ENCODE measurements around the gene KLHL3. TPM values are rescaled to one million over a fixed set of nuclear protein-coding genes. Genes with fewer than 3 reads are reported as not detected.

Gene KLHL3
- total RNA-seq, 5 donors from 2014 or later (not counting 1 experiment from before 2014, with no cell fraction given) = 15.1 to 28.0 (median 26.5) TPM

DNA sequence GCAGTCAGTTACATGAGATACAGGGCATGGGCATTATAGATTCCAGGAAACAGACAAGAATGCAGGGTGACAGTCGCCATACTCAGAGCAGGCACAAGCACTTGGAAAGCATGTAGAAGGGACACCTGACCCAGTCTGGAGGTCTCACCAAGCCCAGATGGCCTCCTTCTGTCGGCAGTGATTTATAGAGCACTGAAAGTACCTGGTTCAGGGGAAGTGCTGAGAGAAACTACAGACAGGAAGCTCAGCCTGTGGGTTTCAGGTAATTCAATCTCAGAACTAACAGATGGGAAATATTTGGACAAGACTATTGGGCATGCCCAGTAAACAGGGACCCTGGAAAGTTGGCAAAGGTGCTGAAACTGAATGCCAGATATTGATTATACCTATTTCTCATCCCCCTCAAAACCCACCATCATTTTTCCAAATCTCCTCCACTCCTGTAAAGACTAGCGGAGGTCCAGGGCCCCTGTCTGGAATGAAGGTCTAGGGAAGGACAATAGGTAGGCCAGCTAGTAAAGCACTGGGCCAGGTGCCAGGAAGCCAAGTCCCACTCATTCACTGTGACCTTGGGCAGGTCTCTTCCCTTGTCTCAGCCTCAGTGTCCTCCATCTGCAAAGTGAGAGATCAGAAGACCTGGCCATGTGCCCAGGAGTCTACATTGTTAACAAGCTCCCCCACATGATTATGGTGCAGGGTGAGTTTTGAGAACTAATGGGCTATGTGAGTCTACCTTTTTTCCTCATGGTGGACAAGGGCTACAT lies 26.9 kb downstream of the KLHL3 start:
- Histone ChIP-seq H3K27me3 (replicated peaks in 1 of 2; ENCODE audit: control insufficient read depth in 2 of 2, extremely low read depth in 1 of 2, insufficient read depth in 2 of 2, low read length in 1 of 2) (no peaks in the 10 kb centered on the region), H3K27ac (ENCODE audit: low read length) (no peak overlapping the region), H3K4me3 (ENCODE audit: control insufficient read depth in 1 of 2, extremely low read depth in 1 of 2, low read length in 1 of 2) (no peak overlapping the region), H3K4me1 (ENCODE audit: control insufficient read depth in 1 of 2, extremely low read depth in 1 of 2, insufficient read depth in 2 of 2, low read length in 2 of 2) (peaks cover 0 to 2% of the 10 kb centered on the region in 2 experiments), H3K9me3 (peaks cover 3% of the 10 kb centered on the region), H3K36me3 (ENCODE audit: control insufficient read depth in 2 of 2, extremely low read depth in 1 of 2, insufficient read depth in 1 of 2, low read length in 1 of 2) (peaks cover 11 to 20% of the 10 kb centered on the region in 2 donors)
- ATAC-seq (replicated peaks in 1 of 4) (no peak), DNase-seq (no peak)
- CTCF ChIA-PET = interaction anchor here in 1 of 2 donors (0.6 kb wide), 1 partner anchor 412 kb away, joined by 3 read pairs; no protein-coding TSS in a partner anchor
- 86% methylated on average over 2 of the region's 3 CpGs for WGBS (ENCODE audit: insufficient coverage)
- H3K4me1 Mint-ChIP-seq = peaks cover 0 to 7% (median 0%) of the 10 kb centered on the region in 3 donors
- H3K27ac Mint-ChIP-seq = peak overlapping the region in 1 of 2 donors; percentile 24
- H3K9me3 Mint-ChIP-seq = peaks cover 0 to 8% (median 5%) of the 10 kb centered on the region in 3 donors
- H3K36me3 Mint-ChIP-seq = peaks cover 69% of the 10 kb centered on the region
- no peak overlapping the region for H3K4me3 Mint-ChIP-seq
- H3K27me3 Mint-ChIP-seq = no peaks in the 10 kb centered on the region
- POLR2A ChIA-PET = no interaction called here

- Mint-ChIP-seq H3K27ac (no peak overlapping the region), H3K9me3 (peaks cover 0 to 4% (median 3%) of the 10 kb centered on the region in 3 donors), H3K27me3 (no peaks in the 10 kb centered on the region), H3K4me1 (peaks cover 0 to 7% (median 0%) of the 10 kb centered on the region in 3 donors), H3K36me3 (peaks cover 69% of the 10 kb centered on the region), H3K4me3 (no peak overlapping the region)
- H3K36me3 ChIP-seq (ENCODE audit: control insufficient read depth in 2 of 2, extremely low read depth in 1 of 2, insufficient read depth in 1 of 2, low read length in 1 of 2) = peaks cover 11 to 24% of the 10 kb centered on the region in 2 donors
- DNase-seq (no peak), ATAC-seq (replicated peaks in 1 of 4) (no peak)
- peaks cover 0 to 2% of the 10 kb centered on the region in 2 experiments for H3K4me1 ChIP-seq (ENCODE audit: control insufficient read depth in 1 of 2, extremely low read depth in 1 of 2, insufficient read depth in 2 of 2, low read length in 2 of 2)
- H3K4me3 ChIP-seq (ENCODE audit: control insufficient read depth in 1 of 2, extremely low read depth in 1 of 2, low read length in 1 of 2) = no peak overlapping the region
- H3K9me3 ChIP-seq = no peaks in the 10 kb centered on the region
- ChIA-PET POLR2A (no interaction called here), CTCF (interaction anchor here in 1 of 2 donors (0.6 kb wide), 1 partner anchor 413 kb away, joined by 3 read pairs; no protein-coding TSS in a partner anchor)
- WGBS (ENCODE audit: insufficient coverage) = 100% methylated on average over 1 of the region's 1 CpG
- H3K27ac ChIP-seq (ENCODE audit: low read length) = no peak overlapping the region
- no peaks in the 10 kb centered on the region for H3K27me3 ChIP-seq (replicated peaks in 1 of 2; ENCODE audit: control insufficient read depth in 2 of 2, extremely low read depth in 1 of 2, insufficient read depth in 2 of 2, low read length in 1 of 2)
Observed at GRCh38 chr5:137708062-137708461, 27.8 kb downstream of the KLHL3 start.

DNA sequence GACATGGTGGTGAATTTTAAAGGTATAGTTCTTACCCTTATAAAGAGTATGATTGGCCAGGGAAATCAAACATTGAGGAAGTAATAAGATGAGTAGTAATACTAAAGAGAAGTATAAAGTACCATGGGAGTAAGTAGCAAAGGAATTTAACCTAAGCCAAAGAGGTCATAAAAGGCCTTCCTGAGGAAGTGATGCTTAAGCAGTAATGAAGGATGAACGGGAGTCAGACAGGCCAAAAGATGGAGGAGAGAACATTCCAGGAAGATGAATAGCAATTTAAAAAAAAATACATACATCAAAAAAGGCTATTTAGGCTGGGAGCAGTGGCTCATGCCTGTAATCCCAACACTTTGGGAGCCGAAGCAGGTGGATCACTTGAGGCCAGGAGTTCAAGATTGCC lies 29.0 kb downstream of the KLHL3 start:
- no peaks in the 10 kb centered on the region for H3K27me3 ChIP-seq (replicated peaks in 1 of 2; ENCODE audit: control insufficient read depth in 2 of 2, extremely low read depth in 1 of 2, insufficient read depth in 2 of 2, low read length in 1 of 2)
- POLR2A ChIA-PET = no interaction called here
- H3K4me3 ChIP-seq (ENCODE audit: control insufficient read depth in 1 of 2, extremely low read depth in 1 of 2, low read length in 1 of 2) = no peak overlapping the region
- no peak for DNase-seq
- no peaks in the 10 kb centered on the region for H3K9me3 ChIP-seq
- Mint-ChIP-seq H3K27me3 (no peaks in the 10 kb centered on the region), H3K27ac (no peak overlapping the region), H3K4me1 (peaks cover 0 to 7% (median 0%) of the 10 kb centered on the region in 3 donors), H3K36me3 (peaks cover 71% of the 10 kb centered on the region), H3K4me3 (no peak overlapping the region), H3K9me3 (no peaks in the 10 kb centered on the region)
- peaks cover 11 to 25% of the 10 kb centered on the region in 2 donors for H3K36me3 ChIP-seq (ENCODE audit: control insufficient read depth in 2 of 2, extremely low read depth in 1 of 2, insufficient read depth in 1 of 2, low read length in 1 of 2)
- no peak overlapping the region for H3K27ac ChIP-seq (ENCODE audit: low read length)
- H3K4me1 ChIP-seq (ENCODE audit: control insufficient read depth in 1 of 2, extremely low read depth in 1 of 2, insufficient read depth in 2 of 2, low read length in 2 of 2) = peaks cover 0 to 2% of the 10 kb centered on the region in 2 experiments
- ATAC-seq (replicated peaks in 1 of 4) = no peak
- WGBS (ENCODE audit: insufficient coverage) = 100% methylated on average over 1 of the region's 2 CpGs
- CTCF ChIA-PET = no interaction called here

DNA sequence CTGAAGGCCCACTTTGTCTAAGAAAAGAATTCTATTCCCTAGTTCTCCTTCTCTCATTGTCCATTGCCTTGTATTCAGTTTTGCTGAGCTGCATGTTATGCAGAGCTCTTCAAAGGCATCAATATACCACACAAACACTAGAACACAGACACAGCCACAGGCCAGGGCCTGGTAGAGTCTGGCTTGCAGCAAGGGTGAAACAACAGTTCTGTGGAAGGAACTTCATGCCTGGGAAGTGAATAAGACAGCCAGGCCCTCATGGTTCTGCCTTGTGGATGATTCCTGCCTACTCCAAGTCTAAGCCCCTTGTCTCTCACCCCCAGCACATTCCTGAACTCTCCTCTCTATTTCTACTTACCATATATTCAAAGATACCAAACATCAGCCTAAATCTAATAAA lies 30.8 kb downstream of the KLHL3 start:
- CTCF ChIA-PET = no interaction called here
- Mint-ChIP-seq H3K27me3 (no peaks in the 10 kb centered on the region), H3K27ac (no peak overlapping the region), H3K4me3 (no peak overlapping the region), H3K9me3 (no peaks in the 10 kb centered on the region), H3K36me3 (peaks cover 71% of the 10 kb centered on the region), H3K4me1 (peaks cover 0 to 7% (median under 1%) of the 10 kb centered on the region in 3 donors)
- H3K9me3 ChIP-seq = no peaks in the 10 kb centered on the region
- peaks cover 0 to 2% of the 10 kb centered on the region in 2 experiments for H3K4me1 ChIP-seq (ENCODE audit: control insufficient read depth in 1 of 2, extremely low read depth in 1 of 2, insufficient read depth in 2 of 2, low read length in 2 of 2)
- no peak overlapping the region for H3K4me3 ChIP-seq (ENCODE audit: control insufficient read depth in 1 of 2, extremely low read depth in 1 of 2, low read length in 1 of 2)
- POLR2A ChIA-PET = no interaction called here
- peaks cover 11 to 30% of the 10 kb centered on the region in 2 donors for H3K36me3 ChIP-seq (ENCODE audit: control insufficient read depth in 2 of 2, extremely low read depth in 1 of 2, insufficient read depth in 1 of 2, low read length in 1 of 2)
- H3K27me3 ChIP-seq (replicated peaks in 1 of 2; ENCODE audit: control insufficient read depth in 2 of 2, extremely low read depth in 1 of 2, insufficient read depth in 2 of 2, low read length in 1 of 2) = no peaks in the 10 kb centered on the region
- DNase-seq (no peak), ATAC-seq (replicated peaks in 1 of 4) (no peak)
- H3K27ac ChIP-seq (ENCODE audit: low read length) = no peak overlapping the region

DNA sequence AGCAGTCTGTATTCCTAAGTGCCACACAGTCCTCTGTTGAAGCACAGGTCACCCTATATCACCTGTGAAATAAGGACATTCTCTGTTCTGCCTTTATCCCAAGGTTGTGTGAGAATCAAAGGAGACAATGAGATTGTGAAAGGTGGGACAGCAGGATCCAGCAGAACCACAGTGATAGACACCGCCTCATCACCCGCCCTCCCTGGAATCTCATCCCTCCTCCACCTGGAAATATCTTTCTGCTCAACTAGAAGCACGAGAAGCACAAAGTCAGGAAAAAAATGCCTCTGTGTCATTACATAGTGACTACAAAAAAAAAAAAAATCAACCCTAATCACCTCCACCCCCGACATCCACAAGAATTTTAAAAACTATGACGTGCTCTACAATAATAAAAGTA lies 32.3 kb downstream of the KLHL3 start:
- peaks cover 8 to 9% (median 9%) of the 10 kb centered on the region in 3 donors for H3K4me1 Mint-ChIP-seq
- H3K27ac Mint-ChIP-seq = no peak overlapping the region
- H3K4me3 Mint-ChIP-seq = no peak overlapping the region
- ATAC-seq (replicated peaks in 1 of 4) = no peak
- Histone ChIP-seq H3K4me3 (ENCODE audit: control insufficient read depth in 1 of 2, extremely low read depth in 1 of 2, low read length in 1 of 2) (no peak overlapping the region), H3K27ac (ENCODE audit: low read length) (no peak overlapping the region), H3K36me3 (ENCODE audit: control insufficient read depth in 2 of 2, extremely low read depth in 1 of 2, insufficient read depth in 1 of 2, low read length in 1 of 2) (peaks cover 7 to 18% of the 10 kb centered on the region in 2 donors), H3K9me3 (no peaks in the 10 kb centered on the region), H3K27me3 (replicated peaks in 1 of 2; ENCODE audit: control insufficient read depth in 2 of 2, extremely low read depth in 1 of 2, insufficient read depth in 2 of 2, low read length in 1 of 2) (no peaks in the 10 kb centered on the region), H3K4me1 (ENCODE audit: control insufficient read depth in 1 of 2, extremely low read depth in 1 of 2, insufficient read depth in 2 of 2, low read length in 2 of 2) (peaks cover 0 to 3% of the 10 kb centered on the region in 2 experiments)
- H3K36me3 Mint-ChIP-seq = peaks cover 66% of the 10 kb centered on the region
- no peaks in the 10 kb centered on the region for H3K9me3 Mint-ChIP-seq
- CTCF ChIA-PET = no interaction called here
- no peak for DNase-seq
- WGBS (ENCODE audit: insufficient coverage) = 60% methylated on average over 1 of the region's 5 CpGs
- H3K27me3 Mint-ChIP-seq = no peaks in the 10 kb centered on the region
- POLR2A ChIA-PET = no interaction called here

GRCh38 chr5:137700282-137700680 lies 35.6 kb downstream of the KLHL3 start:
- no peak for DNase-seq
- peaks cover 39 to 42% (median 40%) of the 10 kb centered on the region in 3 donors for H3K4me1 Mint-ChIP-seq

More at GRCh38 chr5:137700282-137700680, 35.6 kb downstream of the KLHL3 start:
- no peaks in the 10 kb centered on the region for H3K27me3 Mint-ChIP-seq
- 100% methylated on average over 1 of the region's 3 CpGs for WGBS (ENCODE audit: insufficient coverage)
- ATAC-seq (replicated peaks in 1 of 4) = no peak
- peaks cover 9 to 10% of the 10 kb centered on the region in 2 donors for H3K36me3 ChIP-seq (ENCODE audit: control insufficient read depth in 2 of 2, extremely low read depth in 1 of 2, insufficient read depth in 1 of 2, low read length in 1 of 2)
- ChIA-PET CTCF (interaction anchor here in 1 of 2 donors (0.6 to 1.0 kb wide), 2 partner anchors 42 to 77 kb away, joined by 4 to 6 read pairs; no protein-coding TSS in a partner anchor), POLR2A (no interaction called here)
- H3K9me3 ChIP-seq = no peaks in the 10 kb centered on the region
- H3K4me1 ChIP-seq (ENCODE audit: control insufficient read depth in 1 of 2, extremely low read depth in 1 of 2, insufficient read depth in 2 of 2, low read length in 2 of 2) = peaks cover 27 to 30% of the 10 kb centered on the region in 2 experiments
- no peak overlapping the region for H3K4me3 ChIP-seq (ENCODE audit: control insufficient read depth in 1 of 2, extremely low read depth in 1 of 2, low read length in 1 of 2)
- peaks cover 44% of the 10 kb centered on the region for H3K36me3 Mint-ChIP-seq
- peak overlapping the region; percentile 9 to 36 for H3K27ac Mint-ChIP-seq
- no peaks in the 10 kb centered on the region for H3K9me3 Mint-ChIP-seq
- H3K27ac ChIP-seq (ENCODE audit: low read length) = no peak overlapping the region
- H3K27me3 ChIP-seq (replicated peaks in 1 of 2; ENCODE audit: control insufficient read depth in 2 of 2, extremely low read depth in 1 of 2, insufficient read depth in 2 of 2, low read length in 1 of 2) = no peaks in the 10 kb centered on the region
- no peak overlapping the region for H3K4me3 Mint-ChIP-seq
